Duodenal mucosa (tissue), 2 donors: ENCODE results near the gene NME3.
A peak's percentile ranks its signal among the peaks of the same experiment; 100 is the strongest.

Source experiments
- H3K27ac ChIP-seq: one replicate; pipeline ENCODE4 v1.7.0; 2013; ENCODE audit warnings: low read depth, low read length
- H3K27me3 ChIP-seq, 2 donors: one replicate each; pipeline ENCODE4 v1.7.0; 2013; ENCODE audit warnings: low read length in 2 of 2, control low read depth in 1 of 2; ENCODE audit not compliant: insufficient read depth in 2 of 2, control insufficient read depth in 1 of 2
- H3K36me3 ChIP-seq, 2 donors: one replicate each; pipeline ENCODE4 v1.7.0; 2013; ENCODE audit warnings: low read length in 2 of 2, control low read depth in 1 of 2; ENCODE audit not compliant: insufficient read depth in 2 of 2, control insufficient read depth in 1 of 2
- H3K4me1 ChIP-seq, 2 donors: one replicate each; pipeline ENCODE4 v1.7.0; 2013; ENCODE audit warnings: low read length in 2 of 2, control low read depth in 1 of 2; ENCODE audit not compliant: insufficient read depth in 2 of 2, control insufficient read depth in 1 of 2
- H3K4me3 ChIP-seq, 2 donors: one replicate each; pipeline ENCODE4 v1.7.0; 2013; ENCODE audit warnings: low read length in 2 of 2, low read depth in 1 of 2
- H3K9ac ChIP-seq, 2 donors: one replicate each; pipeline ENCODE4 v1.7.0; 2013; ENCODE audit warnings: low read length in 2 of 2, low read depth in 1 of 2
- H3K9me3 ChIP-seq, 2 donors: one replicate each; pipeline ENCODE4 v1.7.0; 2013; ENCODE audit warnings: low read length in 2 of 2, control low read depth in 1 of 2; ENCODE audit not compliant: control insufficient read depth in 1 of 2

NME3 gene

DNA sequence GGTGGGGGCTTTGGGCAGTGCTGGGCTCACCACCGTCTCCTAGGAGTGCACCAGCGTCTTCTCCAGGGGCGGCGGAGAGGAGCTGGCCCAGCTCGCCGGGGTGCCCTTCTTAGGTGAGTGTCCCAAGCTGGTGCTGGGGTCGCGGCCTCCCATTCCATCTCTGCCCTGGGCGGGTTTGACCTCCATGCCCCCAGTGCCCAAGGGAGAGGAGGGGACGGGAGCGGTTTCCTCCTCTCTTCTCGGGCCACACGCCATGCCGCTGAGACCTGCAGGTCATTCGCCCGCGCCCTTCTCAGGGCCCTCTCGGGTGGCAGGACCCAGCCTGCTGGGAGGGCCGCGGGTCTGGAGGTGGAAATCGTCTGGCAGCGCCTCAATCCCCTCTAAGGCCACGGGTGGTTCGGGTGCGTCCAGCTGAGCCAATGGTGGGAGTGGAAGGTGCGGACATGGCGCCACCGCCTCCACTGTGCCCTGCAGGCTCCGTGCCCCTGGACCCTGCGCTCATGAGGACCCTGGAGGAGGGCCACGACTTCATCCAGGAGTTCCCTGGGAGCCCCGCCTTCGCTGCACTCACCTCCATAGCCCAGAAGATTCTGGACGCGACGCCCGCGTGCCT lies 16.9 kb upstream of the NME3 start:
- Histone ChIP-seq H3K27me3 (no peaks in the 10 kb centered on the region), H3K4me1 (peaks cover 0 to 9% of the 10 kb centered on the region in 2 donors), H3K9me3 (no peaks in the 10 kb centered on the region), H3K27ac (no peak overlapping the region), H3K9ac (no peak overlapping the region), H3K36me3 (peaks cover 4 to 36% of the 10 kb centered on the region in 2 donors), H3K4me3 (no peak overlapping the region)

DNA sequence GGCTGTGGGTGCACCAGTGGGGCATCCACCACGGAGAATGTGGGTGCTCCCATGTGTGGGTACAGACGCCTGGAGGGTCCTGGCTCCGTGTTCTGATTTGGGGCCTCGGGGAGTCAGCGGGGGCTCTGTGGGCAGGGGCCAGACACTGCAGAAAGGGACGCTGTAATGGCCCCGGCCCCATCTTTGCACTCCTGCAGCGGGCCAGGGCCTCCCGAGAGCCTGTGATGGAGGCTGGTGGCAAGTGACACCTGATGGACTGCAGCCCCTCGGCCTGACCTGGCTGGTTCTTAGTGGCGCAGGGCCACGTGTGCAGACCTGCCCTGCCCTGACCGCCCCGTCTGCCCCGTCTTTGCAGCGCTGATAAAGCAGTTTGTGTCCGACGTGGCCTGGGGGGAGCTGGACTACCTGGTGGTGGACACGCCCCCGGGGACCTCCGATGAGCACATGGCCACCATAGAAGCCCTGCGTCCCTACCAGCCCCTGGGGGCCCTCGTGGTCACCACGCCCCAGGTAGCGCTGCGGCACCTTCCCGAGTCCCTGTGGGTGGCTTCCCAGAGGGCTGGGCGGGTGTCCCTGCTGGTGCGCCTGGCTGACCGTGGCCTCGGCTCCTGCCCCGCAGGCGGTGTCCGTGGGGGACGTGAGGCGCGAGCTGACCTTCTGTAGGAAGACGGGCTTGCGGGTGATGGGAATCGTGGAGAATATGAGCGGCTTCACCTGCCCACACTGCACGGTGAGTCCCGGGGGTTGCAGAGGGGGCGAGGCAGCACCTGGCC lies 16.2 kb upstream of the NME3 start:
- Histone ChIP-seq H3K9ac (no peak overlapping the region), H3K4me3 (no peak overlapping the region), H3K4me1 (peaks cover 0 to 9% of the 10 kb centered on the region in 2 donors), H3K9me3 (no peaks in the 10 kb centered on the region), H3K27me3 (no peaks in the 10 kb centered on the region), H3K27ac (no peak overlapping the region), H3K36me3 (peaks cover 4 to 36% of the 10 kb centered on the region in 2 donors)

DNA sequence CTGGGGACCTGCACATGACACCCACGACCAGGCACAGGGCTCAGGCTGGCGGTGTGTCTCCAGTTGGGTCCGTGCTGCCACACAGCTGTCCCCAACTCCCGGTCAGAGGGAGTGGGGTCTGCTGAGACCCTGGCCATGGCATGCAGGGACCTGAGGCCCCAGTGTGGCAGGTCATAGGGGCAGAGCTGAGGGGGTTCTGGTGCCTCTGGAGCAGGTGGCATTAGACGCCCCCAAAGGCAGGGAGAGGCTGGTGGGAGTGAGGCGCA lies 15.6 kb upstream of the NME3 start:
- Histone ChIP-seq H3K36me3 (peaks cover 4 to 36% of the 10 kb centered on the region in 2 donors), H3K27ac (no peak overlapping the region), H3K4me1 (peaks cover 0 to 9% of the 10 kb centered on the region in 2 donors)

GRCh38 chr16:1786242-1787055 lies 15.1 kb upstream of the NME3 start:
- peaks cover 4 to 36% of the 10 kb centered on the region in 2 donors for H3K36me3 ChIP-seq
- H3K4me3 ChIP-seq: no peak overlapping the region
- no peaks in the 10 kb centered on the region for H3K9me3 ChIP-seq
- no peaks in the 10 kb centered on the region for H3K27me3 ChIP-seq
- H3K27ac ChIP-seq: no peak overlapping the region
- H3K9ac ChIP-seq: no peak overlapping the region
- peaks cover 2 to 14% of the 10 kb centered on the region in 2 donors for H3K4me1 ChIP-seq

More for the DNA sequence above, 15.6 kb upstream of the NME3 start:
- Histone ChIP-seq H3K9me3 (no peaks in the 10 kb centered on the region), H3K27me3 (no peaks in the 10 kb centered on the region), H3K9ac (no peak overlapping the region), H3K4me3 (no peak overlapping the region)

GRCh38 chr16:1785846-1786170 lies 14.5 kb upstream of the NME3 start:
- H3K4me3 ChIP-seq: no peak overlapping the region
- H3K4me1 ChIP-seq: peaks cover 8 to 20% of the 10 kb centered on the region in 2 donors
- peaks cover 4 to 40% of the 10 kb centered on the region in 2 donors for H3K36me3 ChIP-seq
- no peak overlapping the region for H3K27ac ChIP-seq
- no peaks in the 10 kb centered on the region for H3K27me3 ChIP-seq
- no peaks in the 10 kb centered on the region for H3K9me3 ChIP-seq
- H3K9ac ChIP-seq: no peak overlapping the region

DNA sequence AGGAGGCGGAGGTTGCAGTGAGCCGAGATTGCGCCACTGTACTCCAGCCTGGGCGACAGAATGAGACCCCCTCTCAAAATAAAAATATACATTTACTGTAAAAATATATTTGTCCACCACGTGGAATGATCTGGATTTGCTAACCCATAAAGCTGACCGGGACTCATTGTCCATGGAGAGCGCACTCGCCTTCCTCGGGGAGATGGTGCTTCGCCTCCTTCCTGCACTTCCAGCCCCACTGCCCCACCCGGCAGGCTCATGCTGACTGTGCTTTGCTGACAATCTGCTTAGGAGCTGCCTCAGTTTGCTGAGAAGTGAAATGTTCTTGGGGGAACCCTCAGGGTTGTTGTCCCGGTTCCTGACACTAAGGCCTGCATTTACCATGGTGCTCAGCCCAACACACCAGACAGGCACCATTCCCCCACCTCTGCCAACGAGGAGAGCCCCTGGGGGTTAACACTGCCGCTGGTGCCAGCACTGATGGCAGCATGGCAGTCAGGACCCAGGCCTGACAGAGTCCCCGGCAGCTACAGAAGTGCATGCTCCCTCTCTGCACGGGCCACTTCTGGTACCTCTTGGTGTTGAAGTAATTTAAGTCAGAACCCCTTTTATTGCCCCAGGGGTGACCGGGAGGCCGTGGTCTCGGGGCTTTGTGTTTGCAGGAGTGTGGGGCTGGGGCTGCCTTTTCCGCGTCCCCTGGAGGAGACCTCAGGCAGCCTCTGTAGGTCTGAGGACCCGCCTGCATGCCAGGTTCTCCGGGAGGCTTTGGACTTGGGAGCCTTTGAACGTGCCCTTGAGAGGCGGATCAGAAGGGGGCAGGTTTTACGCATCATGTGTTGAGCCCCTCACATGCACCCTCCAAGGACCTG lies 13.9 kb upstream of the NME3 start:
- Histone ChIP-seq H3K27ac (no peak overlapping the region), H3K9ac (no peak overlapping the region), H3K9me3 (no peaks in the 10 kb centered on the region), H3K4me1 (peaks cover 8 to 23% of the 10 kb centered on the region in 2 donors), H3K36me3 (peaks cover 4 to 43% of the 10 kb centered on the region in 2 donors), H3K27me3 (no peaks in the 10 kb centered on the region), H3K4me3 (no peak overlapping the region)

DNA sequence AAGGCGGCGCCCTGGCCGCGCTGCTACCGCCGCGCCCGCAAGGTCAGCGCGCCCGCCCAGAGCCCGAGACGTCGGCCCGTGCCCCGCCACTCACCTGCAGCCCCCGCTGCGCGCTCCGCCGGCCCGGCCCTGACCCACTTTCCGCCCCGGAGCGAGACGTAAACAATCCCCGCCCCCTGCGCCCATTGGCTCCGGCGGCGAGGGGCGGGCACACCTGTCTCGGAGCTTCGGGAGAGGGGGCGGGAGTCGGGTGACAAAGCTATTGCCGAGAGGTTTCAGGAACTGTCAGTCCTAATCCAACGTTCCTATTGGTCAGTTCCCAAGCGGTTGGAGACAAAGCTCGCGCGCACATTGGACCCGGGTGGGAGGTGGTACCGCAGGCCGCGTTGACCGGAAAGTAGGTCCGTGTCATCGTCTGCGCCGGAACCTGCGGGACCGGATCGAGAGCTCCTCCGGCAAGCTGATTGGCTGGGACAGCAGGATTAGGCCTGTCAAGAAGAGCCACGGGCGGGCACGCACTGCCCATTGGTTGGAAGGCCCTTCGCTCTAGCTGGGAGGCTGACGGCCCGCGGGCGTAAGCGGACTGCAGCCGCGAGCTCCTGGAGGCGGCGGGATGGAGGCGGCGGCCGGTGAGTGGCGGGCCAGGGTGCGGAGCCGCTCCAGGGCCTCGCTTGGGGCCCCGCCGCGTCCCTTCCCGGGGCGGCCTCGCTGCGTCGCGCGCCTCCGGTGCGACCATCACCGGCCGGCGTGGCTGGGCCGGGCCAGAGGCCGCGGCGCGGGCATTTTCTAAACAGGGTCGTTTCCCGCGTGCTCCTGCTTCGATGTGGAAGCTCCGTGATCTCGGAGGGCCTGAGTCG lies 11.3 kb upstream of the NME3 start, which contains the start of the genes NUBP2 and SPSB3:
TSS of gene NUBP2 (plus strand) at position 553 of the 857 bp plus-strand sequence. CDS start at position 614, 61 bp downstream.
TSS of gene SPSB3 (minus strand) at position 164 of the 857 bp plus-strand sequence. CDS start 1,088 bp downstream, outside the sequence.
- Histone ChIP-seq H3K4me1 (peaks cover 8 to 23% of the 10 kb centered on the region in 2 donors), H3K4me3 (peak within 1 kb of the TSS; percentile 76 to 80), H3K9ac (peak within 1 kb of the TSS; percentile 63 to 65), H3K27ac (peak within 1 kb of the TSS; percentile 75), H3K27me3 (no peaks in the 10 kb centered on the region), H3K9me3 (no peaks in the 10 kb centered on the region), H3K36me3 (peaks cover 4 to 47% of the 10 kb centered on the region in 2 donors)

- Histone ChIP-seq H3K9me3 (no peaks in the 10 kb centered on the region), H3K36me3 (peaks cover 4 to 47% of the 10 kb centered on the region in 2 donors), H3K4me3 (peak overlapping the region; percentile 76 to 80), H3K27ac (peak overlapping the region; percentile 75), H3K27me3 (no peaks in the 10 kb centered on the region), H3K9ac (peak overlapping the region; percentile 48 to 63), H3K4me1 (peaks cover 8 to 23% of the 10 kb centered on the region in 2 donors)
These were observed 10.5 kb upstream of the NME3 start for GRCh38 chr16:1781758-1782407.
